Transverse colon (tissue), 4 donors: Measurements from ENCODE around the gene PAPOLG. TPM values are rescaled to one million over a fixed set of nuclear protein-coding genes. Genes with fewer than 3 reads are reported as not detected.

Experiments
- DNase-seq: peaks from one replicate; pipeline ENCODE4 v3.0.0-alpha.2; 2019
- H3K27ac ChIP-seq, 4 donors: fragments of 200-600 bp; sonication (generic); 2 replicates each; pipeline ENCODE4 v1.5.1; 2016 to 2018; ENCODE audit warnings: inconsistent platforms in 4 of 4
- H3K27me3 ChIP-seq: fragments of 200-600 bp; sonication (generic); 2 replicates; pipeline ENCODE4 v1.5.1; 2017; ENCODE audit warnings: inconsistent platforms
- H3K36me3 ChIP-seq, 4 donors: fragments of 200-600 bp; sonication (generic); 2 replicates each; pipeline ENCODE4 v1.5.1; 2017 to 2019; ENCODE audit warnings: inconsistent platforms in 4 of 4
- H3K4me1 ChIP-seq, 4 donors: fragments of 200-600 bp; sonication (generic); 2 replicates each; pipeline ENCODE4 v1.5.1; 2017 to 2020; ENCODE audit warnings: inconsistent platforms in 4 of 4
- H3K4me3 ChIP-seq, 4 donors: fragments of 200-600 bp; sonication (generic); 1 replicate in 1 of 4; 2 replicates in 3 of 4; pipeline versions ENCODE4 v1.5.1 to v1.6.1; 2017 to 2019; ENCODE audit warnings: inconsistent platforms in 4 of 4
- H3K9me3 ChIP-seq, 2 donors: fragments of 200-600 bp; sonication (generic); 2 replicates each; pipeline ENCODE4 v1.5.1; 2017 to 2019; ENCODE audit warnings: inconsistent platforms in 2 of 2
- EP300 ChIP-seq: sonication (generic); formaldehyde crosslinking; IDR thresholded peaks from one replicate; pipeline ENCODE4 v1.6.1; 2017; ENCODE audit warnings: antibody characterized with exemption, low read depth
- POLR2A ChIP-seq: fragments of 450-650 bp; IDR thresholded peaks from one replicate; pipeline ENCODE4 v1.6.1; 2016; ENCODE audit warnings: antibody characterized with exemption, mild to moderate bottlenecking, moderate library complexity
- POLR2AphosphoS5 ChIP-seq, 3 donors: sonication (generic); formaldehyde crosslinking; IDR thresholded peaks; one replicate each; pipeline ENCODE4 v1.6.1; 2016; ENCODE audit warnings: antibody characterized with exemption in 3 of 3
- WGBS, 2 donors: methylation state at CpG; one replicate each; pipeline ENCODE4 v1.1.5; 2018; ENCODE audit warnings: low coverage in 1 of 2; 5-methylcytosine and 5-hydroxymethylcytosine counted together
- in situ Hi-C, 4 donors: fragments of 200-750 bp; cut with MboI; loops; one replicate each; pipeline versions ENCODE4 v1.15.0 to v1.15.1; 2017; ENCODE audit warnings: low sequenced_read_pairs in 3 of 4, low pct_ligation_motif_present in 1 of 4, low pct_unique_long_range_greater_than_20kb in 1 of 4
- intact Hi-C: fragments of 100-400 bp; cut with DNase I; formaldehyde crosslinking; loops from one replicate; pipeline ENCODE4 v1.15.1; 2023; ENCODE audit warnings: low total_unique reads
- total RNA-seq, 4 donors: library from RNA; depleted of rRNA; stranded (reverse); fragments of >200 nt; gene quantifications; one replicate each; pipeline ENCODE4 v1.1.0, GENCODE V29; 2016
- TF ChIP-seq, protein P1 (sequence below), 5 experiments: fragments of 200-600 bp in 3 of 5; fragments of 450-650 bp in 2 of 5; sonication (generic) in 3 of 5; IDR thresholded peaks; 1 replicate in 2 of 5; 2 replicates in 3 of 5; pipeline ENCODE4 v1.5.1; 2016 to 2017; ENCODE audit warnings: antibody characterized with exemption in 5 of 5, inconsistent platforms in 3 of 5, mild to moderate bottlenecking in 2 of 5, moderate library complexity in 1 of 5

The PAPOLG gene
- total RNA-seq, 4 donors from 2014 or later, result 6.0 to 16.5 (median 12.2) TPM

DNA sequence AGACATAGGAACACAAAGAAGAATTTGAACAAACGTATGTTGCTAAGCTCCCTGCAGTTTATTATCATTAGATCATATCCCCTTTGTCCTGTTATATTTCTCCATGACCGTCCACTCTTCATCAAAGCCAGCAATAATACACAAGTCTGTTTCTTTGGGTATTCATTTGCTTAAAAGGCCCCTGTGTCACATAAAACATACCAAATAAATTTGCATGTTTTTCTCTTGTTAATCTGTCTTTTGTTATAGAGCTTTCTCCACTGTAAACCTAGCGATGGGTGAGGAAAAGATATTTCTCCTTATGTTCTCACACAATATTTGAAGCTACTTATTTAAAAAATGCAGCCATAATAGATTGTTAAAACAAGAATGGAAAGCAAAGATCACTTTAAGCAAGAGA, 82.4 kb downstream of the PAPOLG start:
- H3K36me3 ChIP-seq, result no peaks in the 10 kb centered on the region
- TF ChIP-seq POLR2AphosphoS5 (IDR thresholded peaks at IDR 0.05), result no peak
- TF ChIP-seq, protein P1, sequence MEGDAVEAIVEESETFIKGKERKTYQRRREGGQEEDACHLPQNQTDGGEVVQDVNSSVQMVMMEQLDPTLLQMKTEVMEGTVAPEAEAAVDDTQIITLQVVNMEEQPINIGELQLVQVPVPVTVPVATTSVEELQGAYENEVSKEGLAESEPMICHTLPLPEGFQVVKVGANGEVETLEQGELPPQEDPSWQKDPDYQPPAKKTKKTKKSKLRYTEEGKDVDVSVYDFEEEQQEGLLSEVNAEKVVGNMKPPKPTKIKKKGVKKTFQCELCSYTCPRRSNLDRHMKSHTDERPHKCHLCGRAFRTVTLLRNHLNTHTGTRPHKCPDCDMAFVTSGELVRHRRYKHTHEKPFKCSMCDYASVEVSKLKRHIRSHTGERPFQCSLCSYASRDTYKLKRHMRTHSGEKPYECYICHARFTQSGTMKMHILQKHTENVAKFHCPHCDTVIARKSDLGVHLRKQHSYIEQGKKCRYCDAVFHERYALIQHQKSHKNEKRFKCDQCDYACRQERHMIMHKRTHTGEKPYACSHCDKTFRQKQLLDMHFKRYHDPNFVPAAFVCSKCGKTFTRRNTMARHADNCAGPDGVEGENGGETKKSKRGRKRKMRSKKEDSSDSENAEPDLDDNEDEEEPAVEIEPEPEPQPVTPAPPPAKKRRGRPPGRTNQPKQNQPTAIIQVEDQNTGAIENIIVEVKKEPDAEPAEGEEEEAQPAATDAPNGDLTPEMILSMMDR (IDR thresholded peaks at IDR 0.05), result no peak
- TF ChIP-seq POLR2A, result no peak
- TF ChIP-seq EP300, result no peak
- H3K4me1 ChIP-seq, result no peaks in the 10 kb centered on the region
- in situ Hi-C loops (no loop called here), intact Hi-C loops (no loop called here)
- no peaks in the 10 kb centered on the region for H3K27me3 ChIP-seq
- no peak for DNase-seq
- H3K27ac ChIP-seq, result no peak overlapping the region
- 69 to 73% methylated on average over 3 of the region's 3 CpGs for WGBS, 2 donors
- H3K9me3 ChIP-seq, result no peaks in the 10 kb centered on the region
- H3K4me3 ChIP-seq, result no peak overlapping the region

DNA sequence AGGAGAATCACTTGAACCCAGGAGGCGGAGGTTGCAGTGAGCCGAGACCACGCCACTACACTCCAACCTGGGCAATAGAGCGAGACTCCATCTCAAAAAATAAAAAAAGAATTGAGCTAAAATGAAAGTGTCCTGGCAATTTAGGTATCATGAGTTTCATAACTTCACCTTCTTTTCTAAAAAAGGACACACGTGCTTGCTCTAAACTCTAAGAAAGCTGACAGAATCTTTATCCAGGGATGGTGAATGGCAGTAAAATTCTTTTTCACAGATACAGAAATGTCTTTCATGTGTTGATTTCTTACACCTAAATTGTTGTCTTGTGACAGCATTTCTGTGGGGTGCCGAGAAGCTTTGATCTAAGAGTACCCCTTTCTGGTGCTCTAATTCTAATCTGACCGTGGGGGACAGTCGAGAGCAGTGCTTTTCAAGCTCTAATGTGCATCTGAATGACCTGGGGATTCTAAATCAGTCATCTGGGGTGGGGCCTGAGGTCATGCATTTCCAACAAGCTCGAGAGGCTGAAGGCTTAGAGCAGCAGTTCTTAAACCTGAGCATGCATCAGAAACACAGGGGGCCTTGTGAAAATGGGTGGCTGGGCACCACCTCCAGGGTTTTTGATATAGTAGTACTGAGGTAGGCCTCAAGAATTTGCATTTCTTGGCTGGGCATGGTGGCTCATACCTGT, 83.2 kb downstream of the PAPOLG start:
- no peak overlapping the region for H3K27ac ChIP-seq

DNA sequence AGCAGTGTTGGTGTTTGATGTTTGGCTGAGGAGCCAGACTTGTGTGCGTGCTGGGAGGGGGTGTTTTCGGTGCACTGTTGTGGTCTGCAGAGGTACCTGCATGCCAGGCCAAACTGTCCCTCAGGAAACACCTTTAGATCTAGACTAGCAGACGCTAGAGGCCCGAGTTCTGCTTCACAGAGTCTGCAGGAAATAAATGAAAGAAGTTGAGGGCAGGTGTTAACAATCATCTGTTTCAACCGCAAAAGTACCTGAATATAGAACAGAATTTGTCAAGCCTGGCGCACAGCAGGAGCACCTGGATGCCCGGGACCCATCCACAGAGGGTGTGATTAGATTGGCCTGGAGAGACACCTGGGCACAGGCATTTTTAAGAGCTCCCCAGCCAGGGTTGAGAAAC, 84.8 kb downstream of the PAPOLG start:
- TF ChIP-seq EP300, result no peak
- intact Hi-C loops (no loop called here), in situ Hi-C loops (no loop called here)
- Histone ChIP-seq H3K27me3 (no peaks in the 10 kb centered on the region), H3K4me3 (no peak overlapping the region), H3K36me3 (no peaks in the 10 kb centered on the region), H3K27ac (no peak overlapping the region), H3K9me3 (no peaks in the 10 kb centered on the region), H3K4me1 (no peaks in the 10 kb centered on the region)
- DNase-seq, result peak; percentile 36
- 61 to 71% methylated on average over 7 of the region's 7 CpGs for WGBS, 2 donors

More for the DNA sequence above, 83.2 kb downstream of the PAPOLG start:
- no peaks in the 10 kb centered on the region for H3K9me3 ChIP-seq
- no peaks in the 10 kb centered on the region for H3K4me1 ChIP-seq
- H3K27me3 ChIP-seq, result no peaks in the 10 kb centered on the region
- DNase-seq, result no peak
- WGBS, 2 donors, result 76% methylated on average over 9 of the region's 9 CpGs; no CpG with 5 or more reads in 1 of the 2 donors
- intact Hi-C loops (no loop called here), in situ Hi-C loops (no loop called here)
- TF ChIP-seq, protein P1 (IDR thresholded peaks at IDR 0.05), result no peak
- TF ChIP-seq EP300 (no peak), POLR2A (no peak), POLR2AphosphoS5 (IDR thresholded peaks at IDR 0.05) (no peak)
- H3K4me3 ChIP-seq, result no peak overlapping the region
- no peaks in the 10 kb centered on the region for H3K36me3 ChIP-seq

DNA sequence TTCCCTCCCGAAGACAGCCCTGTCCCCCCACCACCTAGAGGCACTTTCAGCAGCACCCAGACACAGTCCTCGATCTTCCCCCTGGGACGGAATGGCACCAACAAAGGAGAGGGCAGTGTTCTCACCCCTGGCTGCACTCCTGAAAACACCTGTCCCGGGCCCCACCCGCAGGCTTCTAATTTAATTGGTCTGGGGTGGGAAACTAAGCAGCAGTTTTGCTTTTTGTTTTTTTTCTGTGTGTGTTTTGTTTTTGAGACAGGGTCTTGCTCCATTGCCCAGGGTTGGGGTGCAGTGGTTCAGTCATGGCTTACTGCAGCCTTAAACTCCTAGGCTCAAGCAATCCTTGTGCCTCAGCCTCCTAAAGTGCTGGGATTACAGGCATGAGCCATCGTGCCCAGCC, 86.9 kb downstream of the PAPOLG start:
- in situ Hi-C loops, result no loop called here
- Histone ChIP-seq H3K27ac (no peak overlapping the region), H3K27me3 (no peaks in the 10 kb centered on the region), H3K4me1 (no peaks in the 10 kb centered on the region), H3K9me3 (no peaks in the 10 kb centered on the region), H3K36me3 (no peaks in the 10 kb centered on the region), H3K4me3 (no peak overlapping the region)
- intact Hi-C loops, result no loop called here
- TF ChIP-seq POLR2A (no peak), EP300 (no peak), POLR2AphosphoS5 (IDR thresholded peaks at IDR 0.05) (no peak)
- TF ChIP-seq, protein P1 (IDR thresholded peaks at IDR 0.05), result no peak
- WGBS, 2 donors, result 73 to 75% methylated on average over 5 to 6 of the region's 6 CpGs
- no peak for DNase-seq

DNA sequence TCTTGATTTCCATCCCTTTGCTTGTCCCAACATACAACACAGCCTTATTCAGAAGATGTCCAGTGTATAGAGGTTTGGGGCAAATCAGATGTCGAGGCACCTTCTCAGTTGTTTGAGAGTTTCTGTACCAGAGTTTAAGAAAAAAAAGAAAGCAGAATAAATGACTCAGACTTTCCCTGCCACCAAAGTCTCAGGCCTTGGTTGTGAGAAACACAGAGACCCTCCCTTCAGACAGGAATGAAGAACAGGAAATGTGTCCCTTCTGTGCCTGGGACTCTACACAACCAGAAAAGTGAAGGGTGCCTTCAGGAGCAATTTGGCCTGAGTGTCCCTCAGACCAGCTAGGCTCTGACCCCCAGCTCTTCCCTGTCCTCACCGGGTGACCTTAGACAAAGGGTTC, 88.0 kb downstream of the PAPOLG start:
- Histone ChIP-seq H3K27me3 (no peaks in the 10 kb centered on the region), H3K9me3 (no peaks in the 10 kb centered on the region), H3K4me3 (no peak overlapping the region), H3K4me1 (no peaks in the 10 kb centered on the region), H3K27ac (no peak overlapping the region), H3K36me3 (no peaks in the 10 kb centered on the region)
- 80 to 83% methylated on average over 2 of the region's 2 CpGs for WGBS, 2 donors
- DNase-seq, result no peak
- no peak for TF ChIP-seq EP300
- no peak for TF ChIP-seq POLR2A
- intact Hi-C loops, result no loop called here
- in situ Hi-C loops, result no loop called here
